Spinal cord (tissue), 10 donors: ENCODE data around the gene IFI27L2. TPM values are rescaled to one million over a fixed set of nuclear protein-coding genes. Genes with fewer than 3 reads are reported as not detected.

ENCODE experiments used
- DNase-seq, 6 donors: peaks; one replicate each; pipeline versions ENCODE4 v3.0.0 to v3.0.0-alpha.2; 2013 to 2015; ENCODE audit warnings: low spot score in 6 of 6, low read depth in 4 of 6
- H3K27ac ChIP-seq: one replicate; pipeline ENCODE4 v1.5.1; 2013; ENCODE audit warnings: low read depth, low read length, control low read depth
- H3K27me3 ChIP-seq: one replicate; pipeline ENCODE4 v1.6.1; 2013; ENCODE audit warnings: low read length; ENCODE audit not compliant: control insufficient read depth, insufficient read depth
- H3K36me3 ChIP-seq: one replicate; pipeline ENCODE4 v1.6.1; 2013; ENCODE audit warnings: low read length; ENCODE audit not compliant: control insufficient read depth, insufficient read depth
- H3K4me1 ChIP-seq: one replicate; pipeline ENCODE4 v1.6.1; 2013; ENCODE audit warnings: low read length; ENCODE audit not compliant: control insufficient read depth, insufficient read depth
- H3K4me3 ChIP-seq: one replicate; pipeline ENCODE4 v1.5.1; 2013; ENCODE audit warnings: low read depth, low read length, control low read depth
- H3K9me3 ChIP-seq: one replicate; pipeline ENCODE4 v1.6.1; 2013; ENCODE audit warnings: low read length; ENCODE audit not compliant: control insufficient read depth, insufficient read depth
- whole genome bisulfite sequencing: methylation state at CpG from one replicate; pipeline ENCODE4 v1.1.5; 2013; ENCODE audit warnings: missing lambda C conversion rate; ENCODE audit not compliant: insufficient coverage; 5-methylcytosine and 5-hydroxymethylcytosine counted together
- polyA plus RNA-seq, 2 donors: library from polyadenylated mRNA; unstranded; fragments of 120-200 nt; gene quantifications; one replicate each; pipeline ENCODE4 v1.2.1, GENCODE V29; 2013; ENCODE audit not compliant: insufficient read length in 2 of 2
- total RNA-seq, 2 donors: library from RNA; depleted of rRNA in 1 of 2; stranded (reverse); fragments of 120-200 nt in 1 of 2; fragments of >200 nt in 1 of 2; gene quantifications; one replicate each; pipeline versions ENCODE4 v1.2.3 to v1.2.4, GENCODE V29; 2013 to 2014
- donor health status: healthy.

IFI27L2 gene
- total and polyA plus RNA-seq, 4 donors, result 38.4 to 114 (median 103) TPM

- Histone ChIP-seq H3K27ac (no peak overlapping the region), H3K9me3 (peaks cover 5% of the 10 kb centered on the region), H3K4me1 (peaks cover 13% of the 10 kb centered on the region), H3K36me3 (no peaks in the 10 kb centered on the region), H3K4me3 (no peak overlapping the region), H3K27me3 (no peaks in the 10 kb centered on the region)
- WGBS, result 72% methylated on average over 5 of the region's 5 CpGs
- DNase-seq, result no peak
Measured at GRCh38 chr14:94139421-94139820, 10.0 kb upstream of the IFI27L2 start.

DNA sequence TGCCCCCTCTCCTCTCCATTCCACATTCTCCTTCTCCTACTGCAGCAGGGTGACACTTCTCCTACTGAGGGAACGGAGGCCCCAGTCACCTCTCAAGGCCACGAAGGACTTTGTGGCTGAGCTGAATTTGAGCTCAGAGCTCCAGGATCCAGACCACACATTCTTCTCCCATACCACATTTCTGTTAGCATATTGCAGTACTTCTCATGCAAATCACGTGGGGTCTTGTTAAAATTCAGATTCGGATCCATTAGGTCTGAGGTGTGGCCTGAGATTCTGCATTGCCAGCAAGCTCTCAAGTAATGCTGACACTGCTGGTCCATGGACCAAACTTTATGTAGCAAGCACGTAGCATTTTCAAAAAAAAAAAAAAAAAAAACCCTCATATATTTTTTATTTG, 9.6 kb upstream of the IFI27L2 start:
- H3K27me3 ChIP-seq, result no peaks in the 10 kb centered on the region
- no peaks in the 10 kb centered on the region for H3K36me3 ChIP-seq
- DNase-seq, result no peak
- peaks cover 5% of the 10 kb centered on the region for H3K9me3 ChIP-seq
- H3K4me3 ChIP-seq, result no peak overlapping the region
- H3K27ac ChIP-seq, result no peak overlapping the region
- 73% methylated on average over 4 of the region's 5 CpGs for WGBS
- peaks cover 13% of the 10 kb centered on the region for H3K4me1 ChIP-seq

DNA sequence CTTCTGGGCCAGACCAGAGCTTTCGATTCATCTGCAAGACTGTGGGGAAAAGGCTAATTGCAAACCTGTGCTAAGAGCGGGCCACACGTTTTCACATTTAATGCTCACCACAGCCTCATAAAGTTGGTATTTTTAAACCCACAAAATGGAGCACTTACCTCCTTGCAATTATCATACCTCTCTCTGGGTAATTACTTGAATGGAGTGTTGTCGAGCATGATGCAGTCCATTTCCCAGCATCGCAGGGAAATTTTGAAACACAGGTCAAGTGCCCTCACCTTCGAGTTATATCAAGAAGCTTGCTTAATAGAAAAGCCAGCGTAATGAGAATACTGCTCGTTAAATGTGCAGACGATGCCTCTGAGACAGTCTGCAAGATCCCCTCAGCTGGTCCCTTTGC, 8.8 kb upstream of the IFI27L2 start:
- 78% methylated on average over 7 of the region's 9 CpGs for WGBS
- DNase-seq, result peak in 1 of 6 donors; percentile 72
- H3K9me3 ChIP-seq, result peaks cover 5% of the 10 kb centered on the region
- H3K36me3 ChIP-seq, result no peaks in the 10 kb centered on the region
- no peak overlapping the region for H3K27ac ChIP-seq
- H3K27me3 ChIP-seq, result no peaks in the 10 kb centered on the region
- no peak overlapping the region for H3K4me3 ChIP-seq
- peaks cover 13% of the 10 kb centered on the region for H3K4me1 ChIP-seq

DNA sequence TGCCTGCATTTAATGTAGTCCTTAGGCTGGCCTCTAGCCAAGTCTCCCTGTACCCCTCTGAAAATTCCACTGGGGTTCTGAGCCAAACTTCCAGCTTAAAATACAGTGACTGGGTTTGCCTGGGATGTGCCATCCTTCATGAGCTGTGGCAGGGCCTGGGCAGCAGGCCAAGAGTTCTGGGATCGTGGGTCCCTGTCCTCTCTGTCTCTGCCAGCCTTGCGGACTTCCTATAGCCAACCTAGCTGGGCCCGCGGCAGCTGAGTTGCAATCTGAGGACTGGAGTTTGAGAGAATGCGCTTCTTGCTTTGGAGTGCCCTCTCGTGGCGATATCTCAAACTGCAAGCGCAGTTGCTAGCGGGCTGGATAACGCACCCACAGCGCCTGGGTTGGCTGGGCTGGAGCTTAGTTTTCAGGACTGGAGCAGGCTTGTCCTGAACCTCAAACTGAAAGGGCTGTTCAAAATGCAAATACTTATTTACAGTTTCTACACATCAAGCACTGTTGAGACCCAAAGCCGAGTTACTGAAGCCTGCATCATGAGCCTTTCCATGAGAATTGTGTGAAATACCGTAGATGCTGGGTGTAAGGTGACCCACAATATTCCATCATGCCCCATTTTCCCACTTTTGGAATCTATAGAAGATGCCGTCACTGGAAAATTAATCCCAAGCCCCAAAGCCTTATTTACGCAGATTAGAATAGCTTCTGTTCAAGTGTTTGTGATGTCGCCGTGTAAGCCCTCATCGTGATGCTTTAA, 7.3 kb upstream of the IFI27L2 start:
- H3K36me3 ChIP-seq, result no peaks in the 10 kb centered on the region
- H3K9me3 ChIP-seq, result peaks cover 5% of the 10 kb centered on the region
- DNase-seq, result peak; percentile 62 to 97 (median 80)
- H3K27ac ChIP-seq, result no peak overlapping the region
- peaks cover 13% of the 10 kb centered on the region for H3K4me1 ChIP-seq
- 32% methylated on average over 18 of the region's 18 CpGs for WGBS
- no peak overlapping the region for H3K4me3 ChIP-seq
- no peaks in the 10 kb centered on the region for H3K27me3 ChIP-seq

- 67% methylated on average over 2 of the region's 4 CpGs for WGBS
- Histone ChIP-seq H3K36me3 (no peaks in the 10 kb centered on the region), H3K9me3 (peaks cover 5% of the 10 kb centered on the region), H3K27me3 (no peaks in the 10 kb centered on the region), H3K4me3 (no peak overlapping the region), H3K4me1 (peaks cover 13% of the 10 kb centered on the region), H3K27ac (no peak overlapping the region)
- no peak for DNase-seq
Measured at GRCh38 chr14:94135476-94135875, 6.1 kb upstream of the IFI27L2 start.

DNA sequence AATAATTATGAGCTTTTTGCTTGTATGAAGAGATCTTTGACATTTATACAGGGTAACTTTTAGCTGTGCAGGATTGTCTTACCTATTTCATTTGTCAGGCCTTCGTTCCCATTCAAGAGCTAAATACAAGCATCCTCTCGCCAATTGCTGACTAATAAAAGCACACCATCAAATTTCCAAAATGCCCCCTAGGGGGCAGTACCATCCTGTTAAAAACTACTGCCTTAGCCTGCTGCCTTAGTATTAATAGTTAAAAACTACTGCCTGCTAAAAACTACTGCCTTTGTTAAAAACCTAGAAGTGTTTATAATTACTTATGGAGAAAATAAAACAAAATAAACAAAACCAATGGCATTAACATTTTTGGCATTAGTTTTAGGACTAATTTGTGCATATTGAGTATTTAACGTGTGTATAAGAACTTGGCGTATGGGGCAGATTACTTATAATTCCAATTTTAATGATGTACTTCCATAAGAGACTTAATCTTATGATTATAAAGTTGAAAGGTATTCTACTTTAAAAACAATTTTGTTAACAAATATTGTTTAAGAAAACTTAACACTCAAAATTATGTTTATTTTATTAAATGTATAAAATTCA, 3.0 kb upstream of the IFI27L2 start:
- peak in 5 of 6 donors; percentile 74 to 96 (median 85) for DNase-seq
- WGBS, result no CpG with 5 or more reads among the region's 4 CpGs

GRCh38 chr14:94129758-94130414, 482 bp upstream of the IFI27L2 start:
- Histone ChIP-seq H3K9me3 (no peaks in the 10 kb centered on the region), H3K4me1 (peaks cover 23% of the 10 kb centered on the region), H3K36me3 (no peaks in the 10 kb centered on the region), H3K4me3 (peak overlapping the region; percentile 63), H3K27me3 (no peaks in the 10 kb centered on the region), H3K27ac (peak overlapping the region; percentile 89)
- WGBS, result 0% methylated on average over 8 of the region's 12 CpGs
- DNase-seq, result peak in 4 of 6 donors; percentile 61 to 86 (median 73)

More for the DNA sequence above, 3.0 kb upstream of the IFI27L2 start:
- H3K27ac ChIP-seq, result no peak overlapping the region
- peaks cover 5% of the 10 kb centered on the region for H3K9me3 ChIP-seq
- peaks cover 29% of the 10 kb centered on the region for H3K4me1 ChIP-seq
- no peaks in the 10 kb centered on the region for H3K36me3 ChIP-seq
- H3K27me3 ChIP-seq, result no peaks in the 10 kb centered on the region
- H3K4me3 ChIP-seq, result no peak overlapping the region

DNA sequence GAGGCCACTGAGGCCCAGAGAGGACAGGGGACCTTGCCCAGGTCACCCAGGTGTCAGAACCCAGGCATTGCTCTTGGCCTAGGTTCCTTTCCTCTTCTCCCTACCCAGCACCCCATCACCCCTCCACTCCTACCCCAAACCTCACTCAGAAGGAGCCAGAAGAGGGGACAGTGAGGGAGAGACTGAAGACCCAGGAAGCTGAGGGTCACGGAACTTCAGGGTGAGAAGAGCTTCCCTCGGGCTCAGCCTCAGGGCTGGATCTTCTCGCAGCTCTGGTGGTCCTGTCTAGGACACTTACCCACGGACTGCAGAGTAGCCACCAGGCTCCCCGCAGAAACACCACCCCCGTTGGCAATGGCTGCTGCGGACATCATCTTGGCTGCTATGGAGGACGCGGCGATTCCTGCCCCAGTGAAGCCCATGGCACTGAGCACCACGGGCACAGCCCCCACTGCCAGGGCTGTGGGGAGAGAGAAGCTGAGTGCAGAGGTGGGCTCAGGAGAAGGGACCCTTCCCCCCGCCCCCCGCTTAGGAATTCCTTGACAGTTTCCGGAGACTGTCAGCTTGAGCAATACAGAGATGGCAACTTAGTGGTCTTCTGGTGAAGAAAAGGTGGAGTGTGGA, 1.1 kb downstream of the IFI27L2 start:
- no peak for DNase-seq
- peaks cover 23% of the 10 kb centered on the region for H3K4me1 ChIP-seq
- H3K36me3 ChIP-seq, result no peaks in the 10 kb centered on the region
- H3K27ac ChIP-seq, result peak overlapping the region; percentile 89
- no peaks in the 10 kb centered on the region for H3K27me3 ChIP-seq
- H3K4me3 ChIP-seq, result peak overlapping the region; percentile 63
- H3K9me3 ChIP-seq, result no peaks in the 10 kb centered on the region
- WGBS, result 84% methylated on average over 14 of the region's 14 CpGs

- no peak for DNase-seq
- Histone ChIP-seq H3K9me3 (no peaks in the 10 kb centered on the region), H3K27ac (no peak overlapping the region), H3K27me3 (no peaks in the 10 kb centered on the region), H3K36me3 (no peaks in the 10 kb centered on the region), H3K4me3 (no peak overlapping the region), H3K4me1 (peaks cover 23% of the 10 kb centered on the region)
- WGBS, result 93% methylated on average over 3 of the region's 6 CpGs
Measured at GRCh38 chr14:94127330-94127729, 2.1 kb downstream of the IFI27L2 start.
